GM19023 (cell line): ENCODE data around the gene IFITM1.
"Not testable (repeated sequence)": the region's sequence is repeated elsewhere in the genome, so short reads cannot be mapped to it uniquely, and the experiment has no call there.

Experiments
- ATAC-seq: cut with Tn5 transposase; IDR thresholded peaks from one replicate; pipeline ENCODE4 v1.9.1; 2021; ENCODE audit warnings: mild to moderate bottlenecking, moderate library complexity; ENCODE audit not compliant: unreplicated experiment

The IFITM1 gene

DNA sequence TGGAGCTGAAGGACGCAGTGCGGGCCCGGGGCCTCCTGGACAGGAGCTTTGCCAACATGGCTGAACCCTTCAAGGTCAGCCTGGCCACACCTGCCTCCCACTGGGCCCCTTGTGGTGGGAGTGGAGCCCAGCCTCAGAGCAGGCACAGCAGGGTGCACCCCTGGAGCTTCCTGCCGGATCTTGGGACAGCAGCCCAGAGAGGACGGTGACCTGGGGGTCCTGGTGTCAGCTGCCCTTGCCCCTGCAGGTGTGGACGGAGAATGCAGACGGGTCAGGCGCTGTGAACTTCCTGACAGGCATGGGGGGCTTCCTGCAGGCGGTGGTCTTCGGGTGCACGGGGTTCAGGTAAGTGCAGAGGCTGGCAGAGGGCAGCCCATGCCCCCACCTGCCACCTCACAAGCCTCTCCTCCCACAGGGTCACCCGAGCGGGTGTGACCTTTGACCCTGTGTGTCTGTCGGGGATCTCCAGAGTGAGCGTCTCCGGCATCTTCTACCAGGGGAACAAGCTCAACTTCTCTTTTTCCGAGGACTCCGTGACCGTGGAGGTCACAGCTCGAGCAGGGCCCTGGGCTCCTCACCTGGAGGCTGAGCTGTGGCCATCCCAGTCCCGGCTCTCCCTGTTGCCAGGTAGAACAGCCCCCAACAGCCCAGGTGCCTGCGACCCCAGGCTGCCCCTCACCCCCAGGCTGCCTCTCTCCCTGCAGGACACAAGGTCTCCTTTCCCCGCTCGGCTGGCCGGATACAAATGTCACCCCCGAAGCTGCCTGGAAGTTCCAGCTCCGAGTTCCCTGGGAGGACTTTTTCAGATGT lies 19.8 kb upstream of the IFITM1 start:
- no peak for ATAC-seq

DNA sequence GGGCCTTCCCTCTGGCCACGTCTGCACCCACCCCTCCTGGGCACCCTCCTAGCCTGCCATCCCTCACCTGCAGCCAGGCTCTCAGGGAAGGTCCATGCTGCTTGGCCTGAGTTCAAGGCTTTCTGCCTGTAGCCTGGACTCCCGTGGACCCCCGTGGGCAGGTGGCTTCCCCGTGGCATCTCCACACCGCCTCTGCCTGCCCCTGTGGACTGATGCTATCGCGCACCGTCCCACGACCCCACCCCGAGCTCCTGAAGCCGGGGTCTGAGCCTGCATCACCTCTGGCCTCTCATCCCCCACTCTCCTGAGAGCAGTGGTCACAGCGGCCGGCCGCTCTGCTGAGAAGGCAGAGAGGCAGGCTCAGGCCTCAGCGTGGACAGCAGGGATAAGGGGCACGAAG lies 19.1 kb upstream of the IFITM1 start:
- no peak for ATAC-seq

DNA sequence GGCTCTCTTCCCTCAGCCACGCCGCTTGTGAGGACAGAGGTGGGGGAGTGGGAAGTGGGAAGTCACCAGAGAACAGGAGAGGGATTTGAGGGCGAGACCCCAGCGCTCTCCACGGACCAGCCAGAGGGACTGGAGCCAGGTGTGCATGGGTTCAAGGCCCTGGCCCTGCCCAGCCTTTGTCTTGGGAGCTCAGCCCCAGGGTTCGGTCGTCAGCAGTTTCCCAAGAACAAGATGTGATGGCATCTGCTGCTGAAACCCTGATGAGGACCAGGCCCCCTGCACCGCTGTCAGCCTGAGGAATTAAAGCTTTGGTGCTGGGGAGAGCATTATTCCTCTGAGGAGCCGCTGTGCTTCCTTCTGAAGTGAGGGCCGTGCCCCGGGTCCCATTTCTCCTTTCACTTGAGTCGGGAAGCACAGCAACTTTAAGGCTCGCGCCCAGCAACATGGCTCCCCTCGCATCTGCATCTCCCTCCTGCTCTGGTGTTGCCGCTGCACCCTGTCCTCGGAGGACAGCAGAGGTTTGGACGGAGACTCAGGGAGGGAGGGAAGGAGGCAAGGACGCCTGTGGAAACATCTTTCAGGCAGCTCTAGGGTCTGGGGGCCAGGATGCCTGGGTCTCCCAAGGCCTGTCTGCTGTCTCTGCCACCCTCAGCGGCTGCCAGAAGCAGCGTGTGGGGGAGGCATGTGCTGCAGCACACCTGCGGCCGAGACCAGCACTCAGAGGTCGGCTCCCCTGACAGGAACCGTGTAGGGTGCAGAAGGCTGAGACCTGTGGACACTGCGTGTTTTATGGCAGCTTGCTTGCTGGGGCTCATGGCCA lies 18.3 kb upstream of the IFITM1 start:
- ATAC-seq: no peak

DNA sequence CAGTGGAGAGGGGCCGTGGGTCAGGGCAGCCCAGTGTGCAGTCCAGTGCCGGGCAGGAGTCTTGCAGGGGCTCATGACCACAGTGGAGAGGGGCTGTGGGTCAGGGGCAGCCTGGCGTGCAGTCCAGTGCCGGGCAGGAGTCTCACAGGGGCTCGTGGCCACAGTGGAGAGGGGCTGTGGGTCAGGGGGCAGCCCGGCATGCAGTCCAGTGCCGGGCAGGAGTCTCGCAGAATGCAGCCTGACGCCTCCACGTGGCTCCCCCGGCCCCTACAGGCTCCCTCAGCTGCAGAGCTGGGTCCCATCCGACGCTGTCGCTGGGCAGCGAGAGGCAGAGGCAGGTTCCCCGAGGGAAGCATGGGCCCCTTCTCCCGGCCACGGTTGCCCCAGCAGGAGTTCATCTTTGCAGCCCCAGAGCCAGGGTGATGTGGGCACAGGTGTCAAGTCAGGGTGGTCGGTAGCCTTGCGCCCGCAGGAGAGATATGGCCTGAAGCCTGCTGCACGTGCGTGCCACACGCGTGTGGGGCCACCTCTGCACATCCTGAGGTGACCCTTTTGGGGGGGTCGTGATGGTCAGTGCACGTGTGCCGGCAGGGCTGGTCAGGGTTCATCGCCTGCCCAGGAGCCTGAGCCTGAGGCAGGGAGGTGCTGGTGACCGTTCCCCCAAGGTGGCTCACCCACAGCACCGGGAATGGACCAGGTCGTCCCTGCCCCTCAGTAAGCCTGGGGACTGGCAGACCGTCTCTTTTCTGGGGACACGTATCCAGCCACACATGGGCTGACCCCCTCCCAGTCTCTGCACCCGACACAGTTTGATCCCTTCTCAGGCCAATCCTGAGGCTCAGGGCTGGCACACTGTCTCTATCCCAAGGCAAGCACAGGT lies 17.4 kb upstream of the IFITM1 start:
- ATAC-seq: no peak

DNA sequence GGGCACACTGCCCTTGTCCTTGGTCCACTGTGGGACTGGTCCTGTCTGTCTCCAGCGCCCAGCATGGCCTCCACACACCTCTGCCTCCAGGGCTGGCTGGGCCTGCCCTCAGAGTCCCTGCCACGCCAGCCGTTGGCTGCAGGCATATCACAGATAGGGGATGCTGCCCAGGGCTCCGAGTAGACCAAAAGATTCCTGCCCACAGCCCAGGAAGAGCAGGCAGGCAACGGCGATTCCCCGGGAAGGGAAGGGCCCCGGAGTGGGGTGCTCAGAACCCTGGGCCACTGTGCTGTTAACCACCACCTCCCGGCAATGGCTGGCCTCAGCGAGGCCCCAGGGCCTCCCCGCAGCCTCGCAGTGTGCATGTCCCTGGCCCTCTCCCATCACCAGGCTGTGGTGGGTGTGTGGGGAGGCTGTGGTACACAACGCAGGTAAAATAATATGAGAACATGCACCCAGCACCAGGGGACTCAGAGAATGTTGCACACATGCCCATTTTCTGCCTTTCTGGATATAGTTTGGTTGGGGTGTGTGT lies 16.7 kb upstream of the IFITM1 start:
- no peak for ATAC-seq

DNA sequence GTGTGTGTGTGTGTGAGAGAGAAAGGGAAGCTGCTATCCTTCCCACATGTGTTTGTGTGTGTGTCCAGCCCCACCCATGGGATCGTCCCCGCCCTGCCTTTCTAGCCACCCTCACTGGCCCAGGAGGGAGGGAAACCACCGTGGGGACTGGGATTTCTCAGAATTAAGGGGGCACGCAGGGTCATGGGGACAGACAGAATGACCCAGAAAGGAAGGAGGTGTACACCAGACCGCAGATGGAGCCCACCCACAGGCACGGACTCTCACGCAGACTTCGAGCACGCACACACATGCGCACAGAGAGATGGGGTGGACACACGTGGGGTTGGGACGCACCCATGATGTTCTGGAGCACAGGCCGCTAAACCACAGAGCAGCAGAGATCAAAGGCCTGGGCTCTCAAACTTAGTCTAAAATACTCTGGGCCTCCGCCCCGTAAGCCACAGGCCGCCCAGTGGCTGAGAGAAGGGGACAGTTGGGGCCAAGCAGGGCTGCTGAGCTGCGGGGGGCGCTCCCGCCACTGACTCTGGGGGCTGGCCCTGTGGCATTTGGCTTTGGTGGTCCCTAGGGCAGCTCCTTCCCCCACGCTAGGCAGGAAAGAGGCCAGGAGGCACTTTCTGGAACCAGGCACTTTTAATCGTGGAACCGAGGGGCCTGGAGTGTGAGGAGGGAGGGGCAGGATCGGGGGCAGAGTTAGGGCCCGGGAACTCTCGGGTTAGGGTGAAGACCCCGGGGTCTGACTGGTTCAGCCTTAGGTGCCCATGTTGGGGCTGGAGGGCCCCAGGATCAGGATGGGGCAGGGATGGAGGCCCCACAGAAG lies 16.0 kb upstream of the IFITM1 start:
- no peak for ATAC-seq

DNA sequence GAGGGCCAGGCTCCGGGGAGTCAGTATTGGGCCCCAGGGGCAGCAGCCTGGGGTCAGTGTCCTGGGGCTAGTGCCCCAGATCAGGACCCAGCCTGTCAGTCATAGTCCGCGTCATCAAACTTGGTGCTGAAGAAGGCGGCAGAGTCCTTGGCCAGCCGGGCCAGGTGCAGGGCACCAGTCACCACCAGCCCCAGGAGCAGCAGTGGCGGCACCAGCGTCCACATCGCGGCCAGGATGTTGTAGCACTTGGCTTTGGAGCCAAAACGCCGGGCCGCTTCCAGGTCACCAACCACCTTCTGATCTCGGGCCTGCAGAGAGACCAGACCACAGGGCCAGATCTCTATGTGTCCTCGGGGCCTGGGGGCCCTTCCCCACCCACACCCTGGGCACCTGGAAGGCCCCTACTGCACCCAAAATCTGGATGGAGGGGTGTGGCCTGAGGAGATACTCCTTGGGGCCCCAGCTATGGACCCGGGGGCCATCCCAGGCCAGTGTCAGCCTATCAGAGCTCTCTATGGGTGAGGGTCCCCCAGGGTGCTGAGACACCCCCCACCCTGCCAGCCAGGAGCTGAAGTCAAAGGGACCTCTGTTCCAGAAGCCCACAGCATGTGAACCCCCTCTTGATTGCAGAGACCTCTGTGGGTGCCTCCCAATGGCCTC lies 15.3 kb upstream of the IFITM1 start:
- no peak for ATAC-seq

DNA sequence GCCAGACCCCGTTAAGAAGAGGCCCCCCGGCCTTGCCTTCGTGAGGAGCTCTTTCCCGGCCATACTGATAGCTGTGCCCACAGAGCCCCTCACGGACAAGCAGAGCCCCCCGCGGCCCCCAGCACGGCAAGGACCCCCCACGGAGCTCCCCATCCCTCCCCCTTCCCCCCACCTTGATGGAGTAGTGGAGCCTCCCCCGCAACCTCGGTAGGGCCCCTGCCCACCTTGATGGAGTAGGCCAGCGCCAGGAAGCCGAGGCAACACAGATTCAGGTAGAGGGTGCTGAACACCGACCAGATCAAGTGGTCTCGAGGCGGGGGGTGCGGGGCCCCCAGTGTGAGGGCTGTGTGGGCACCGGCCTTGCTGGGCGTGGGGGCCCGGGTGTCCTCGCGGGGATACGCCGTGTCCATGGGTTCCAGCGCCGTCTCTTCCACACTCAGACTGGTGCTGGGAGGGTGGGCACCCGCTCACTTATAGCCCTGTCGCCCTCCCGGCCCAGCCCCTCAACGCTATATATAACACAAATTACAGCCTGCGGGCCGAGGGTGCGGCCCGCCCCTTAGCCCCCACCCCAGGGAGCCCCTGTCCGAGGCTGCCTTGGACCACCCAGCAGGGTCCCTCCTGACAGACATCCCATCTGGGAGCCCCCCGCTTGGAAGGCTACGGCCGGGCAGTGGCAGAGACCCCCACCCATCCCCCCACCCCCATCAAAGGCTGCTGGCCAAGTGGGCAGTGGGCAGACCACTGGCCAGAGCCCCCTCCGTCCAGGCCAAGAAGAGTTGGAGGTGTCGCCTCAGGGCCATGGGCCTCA lies 14.6 kb upstream of the IFITM1 start, which contains the start of gene IFITM5:
Gene IFITM5 (minus strand): TSS at position 446 of the 811 bp plus-strand sequence. CDS start 36 bp downstream, at position 410.
- no peak for ATAC-seq

DNA sequence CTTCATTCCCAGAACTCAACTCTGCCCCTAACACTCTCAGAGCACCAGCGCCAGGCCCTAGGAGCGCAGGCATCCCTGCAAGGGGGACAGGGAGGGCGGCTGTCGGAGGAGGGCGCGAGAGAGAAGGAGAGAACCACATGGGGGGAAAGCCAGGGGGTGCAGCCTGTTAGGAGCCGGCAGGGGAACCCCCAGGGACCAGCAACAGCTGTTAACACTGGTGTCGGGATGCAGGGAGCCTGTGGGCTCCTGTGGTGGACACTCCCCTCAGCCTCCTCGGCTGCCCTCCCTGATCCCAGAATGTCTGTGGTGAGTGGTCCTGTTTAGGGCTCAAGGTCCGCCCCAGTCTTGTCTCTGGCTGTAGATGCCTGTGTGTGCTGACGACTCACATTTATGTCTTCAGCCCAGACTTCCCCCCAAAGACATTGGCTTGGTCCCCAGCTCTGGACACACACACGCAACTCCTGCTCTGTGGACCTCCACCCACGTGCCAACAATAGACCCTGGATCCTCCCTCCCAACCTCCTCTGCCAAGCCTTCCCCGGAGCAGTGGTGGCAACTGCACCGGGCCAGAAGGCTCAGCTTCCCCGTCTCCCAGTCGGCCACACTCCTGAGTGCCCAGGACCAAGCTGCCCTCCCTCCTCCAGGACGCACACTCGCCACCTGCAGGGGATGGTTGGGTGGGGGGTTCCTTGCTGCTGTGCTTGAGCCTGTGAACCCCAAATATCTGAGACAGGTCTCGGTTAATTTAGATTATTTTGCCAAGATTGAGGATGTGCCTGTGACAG lies 13.7 kb upstream of the IFITM1 start:
- no peak for ATAC-seq

DNA sequence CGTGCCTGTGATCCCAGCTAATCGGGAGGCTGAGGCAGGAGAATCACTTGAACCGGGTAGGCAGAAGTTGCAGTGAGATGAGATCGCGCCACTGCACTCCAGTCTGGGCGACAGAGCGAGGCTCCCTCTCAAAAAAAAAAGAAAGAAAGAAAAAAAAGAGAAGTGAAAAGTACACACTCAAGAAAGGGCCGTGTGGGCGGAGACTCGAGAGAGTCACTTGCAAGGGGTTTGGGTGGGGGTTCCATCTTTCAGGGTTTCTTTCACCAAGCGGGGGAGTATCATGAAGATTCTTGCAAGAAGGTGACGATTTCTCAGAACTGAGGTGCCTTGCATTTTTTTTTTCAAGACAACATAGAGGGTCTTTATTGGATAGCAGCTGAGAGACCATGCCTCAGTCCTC lies 10.5 kb upstream of the IFITM1 start:
- no peak for ATAC-seq

DNA sequence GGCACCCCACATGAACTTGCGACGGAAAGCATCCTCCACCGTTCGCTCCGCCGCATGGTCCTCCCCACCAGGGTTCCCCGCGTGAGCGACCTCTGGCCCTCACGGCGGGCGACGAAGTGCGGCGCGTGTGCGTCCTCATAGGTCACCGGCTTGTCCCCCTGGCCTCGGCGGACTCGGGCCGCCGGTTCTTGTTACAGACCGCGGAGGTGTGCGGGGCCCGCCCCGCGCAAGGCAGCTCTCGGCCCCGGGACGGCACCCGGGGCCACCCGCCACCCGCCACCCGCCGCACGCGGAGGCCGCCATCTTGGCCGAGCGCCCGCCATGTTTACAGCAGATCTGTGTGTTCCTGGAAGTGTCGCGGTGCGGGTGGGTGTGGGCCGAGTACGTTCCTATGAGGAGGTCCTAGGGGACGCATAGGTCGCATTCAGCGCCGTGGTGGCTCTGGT lies 9.8 kb upstream of the IFITM1 start:
- ATAC-seq: no peak

DNA sequence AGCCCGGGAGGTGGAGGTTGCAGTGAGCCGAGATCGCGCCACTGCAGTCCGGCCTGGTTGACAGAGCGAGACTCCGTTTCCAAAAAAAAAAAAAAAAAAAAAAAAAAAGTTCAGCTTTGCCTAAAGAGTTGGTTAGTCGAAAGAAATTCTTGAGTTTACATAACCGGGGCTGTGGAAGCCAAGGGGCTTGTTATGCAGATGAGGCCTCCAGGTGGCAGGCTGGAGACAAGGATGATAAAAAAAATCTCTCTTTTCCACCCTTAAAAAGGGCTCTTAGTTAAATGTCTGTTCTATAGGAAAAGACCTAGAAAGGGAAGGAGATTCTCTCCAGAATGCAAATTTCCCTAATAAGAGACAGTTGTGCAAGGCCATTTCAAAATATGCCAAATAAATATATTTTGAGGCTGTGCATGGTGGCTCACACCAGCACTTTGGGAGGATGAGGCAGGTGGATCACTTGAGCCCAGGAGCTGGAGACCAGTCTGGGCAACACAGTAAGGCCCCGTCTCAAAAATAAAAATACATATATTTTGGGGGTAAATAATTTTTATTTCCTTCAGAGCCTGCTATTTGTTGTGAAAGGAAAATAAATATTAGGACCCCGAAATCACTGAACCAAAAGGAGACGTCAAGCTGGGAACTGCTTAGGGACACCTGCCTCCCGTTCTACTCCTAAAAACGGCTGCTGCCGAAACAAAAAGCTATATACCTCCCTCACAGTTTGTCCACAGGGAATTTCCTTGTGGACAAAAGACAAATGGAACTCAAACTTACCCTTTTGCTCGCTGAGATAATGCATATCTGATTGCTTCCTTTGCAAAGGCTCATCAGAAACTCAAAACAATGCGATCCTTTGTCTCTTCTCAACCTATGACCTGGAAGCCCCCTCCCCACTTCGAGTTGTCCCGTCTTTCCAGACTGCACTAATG lies 8.7 kb upstream of the IFITM1 start:
- no peak for ATAC-seq

DNA sequence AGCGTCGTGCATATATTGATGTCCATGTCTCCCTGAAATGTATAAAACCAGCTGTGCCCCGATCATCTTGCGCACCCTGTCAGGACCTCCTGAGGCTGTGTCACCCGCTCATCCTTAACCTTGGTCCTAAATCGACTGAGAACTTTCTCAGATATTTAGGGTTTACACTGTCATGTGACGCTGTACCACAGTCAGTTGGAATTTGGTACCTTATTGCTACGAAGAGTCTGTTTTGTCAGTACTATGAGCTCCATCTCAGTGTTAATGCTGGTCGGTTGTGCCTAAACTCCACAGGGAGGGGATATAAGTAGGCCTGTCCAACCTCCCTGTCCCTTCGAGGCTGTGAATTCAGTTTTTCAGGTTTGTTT lies 8.0 kb upstream of the IFITM1 start:
- ATAC-seq: no peak

DNA sequence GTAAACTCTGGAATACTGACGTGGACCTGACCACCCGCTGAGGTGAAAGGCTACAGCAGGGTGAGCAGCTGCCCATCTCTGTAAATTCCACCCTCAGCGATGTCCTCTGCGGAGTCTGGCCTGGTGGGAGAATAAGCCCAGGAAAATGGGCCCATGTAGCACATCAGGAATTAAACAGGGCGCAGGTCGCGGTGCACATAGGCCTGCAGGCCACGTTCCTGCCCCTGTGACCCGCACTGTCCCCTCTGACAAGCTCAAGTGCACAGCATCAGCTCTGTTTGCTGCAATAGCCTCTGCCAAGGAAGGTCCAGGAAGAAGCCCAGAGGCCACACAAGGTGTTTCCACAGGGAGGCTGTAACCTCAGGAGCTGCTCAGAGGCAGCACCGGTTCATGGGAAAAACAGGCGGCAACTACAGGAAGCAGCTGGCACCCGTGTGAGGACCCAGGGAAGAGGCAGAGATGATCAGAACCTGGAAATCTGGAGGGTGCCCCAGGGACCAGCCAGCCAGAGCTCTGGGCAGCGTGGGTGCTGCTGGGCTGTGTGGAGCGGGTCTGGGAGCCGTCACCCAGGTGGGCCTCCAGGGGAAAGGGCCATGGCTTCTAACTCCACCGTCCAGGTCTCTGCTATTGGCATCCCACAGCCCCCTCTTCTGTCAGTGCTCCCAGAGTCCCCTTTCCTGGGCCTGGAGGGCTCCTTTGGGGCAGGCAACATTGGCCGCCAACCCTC lies 7.0 kb upstream of the IFITM1 start:
- no peak for ATAC-seq

DNA sequence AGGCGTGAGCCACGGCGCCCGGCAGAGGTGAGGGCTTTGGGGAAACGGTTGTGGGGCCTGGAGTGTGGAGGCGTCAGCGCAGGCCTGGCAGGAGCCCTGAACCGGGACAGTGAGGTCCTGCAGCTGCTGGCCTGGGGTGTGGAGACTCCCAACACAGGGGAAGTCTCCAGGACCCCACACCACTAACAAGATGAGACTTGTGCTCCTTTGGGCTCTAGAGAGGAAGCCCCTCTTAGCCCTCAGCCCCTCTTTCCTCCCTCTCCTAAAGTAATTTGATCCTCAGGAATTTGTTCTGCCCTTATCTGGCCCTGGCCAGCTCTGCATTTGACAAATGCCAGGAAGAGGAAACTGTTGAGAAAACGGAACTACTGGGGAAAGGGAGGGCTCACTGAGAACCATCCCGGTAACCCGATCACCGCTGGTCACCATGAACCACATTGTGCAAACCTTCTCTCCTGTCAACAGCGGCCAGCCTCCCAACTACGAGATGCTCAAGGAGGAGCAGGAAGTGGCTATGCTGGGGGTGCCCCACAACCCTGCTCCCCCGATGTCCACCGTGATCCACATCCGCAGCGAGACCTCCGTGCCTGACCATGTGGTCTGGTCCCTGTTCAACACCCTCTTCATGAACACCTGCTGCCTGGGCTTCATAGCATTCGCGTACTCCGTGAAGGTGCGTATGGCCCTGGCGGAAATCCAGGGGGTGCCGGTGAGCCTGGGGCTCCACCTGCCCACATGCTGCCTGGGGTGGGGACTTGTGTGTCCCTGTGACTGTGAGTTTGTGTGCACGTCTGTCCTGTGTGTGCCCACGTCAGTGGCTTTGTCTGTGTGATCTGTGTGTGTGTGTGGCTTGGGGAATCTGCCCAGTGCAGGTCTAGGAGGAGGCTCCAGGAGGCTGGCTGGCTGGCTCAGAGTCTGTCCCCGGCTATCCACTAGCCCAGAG lies 5.8 kb upstream of the IFITM1 start, which contains the start of gene IFITM2:
Gene IFITM2 (plus strand): TSS at position 51 of the 943 bp plus-strand sequence. CDS start 377 bp downstream, at position 428.
- not testable (repeated sequence) for ATAC-seq
